DMS 273 (cell line): ENCODE data around the gene GNA14.
"Not testable (repeated sequence)": the region's sequence is repeated elsewhere in the genome, so short reads cannot be mapped to it uniquely, and the experiment has no call there.

Experiments
- DNase-seq: peaks from one replicate; lab custom pipeline; 2025; ENCODE audit not compliant: unreplicated experiment; lab: John Stamatoyannopoulos, UW

GNA14 gene

GRCh38 chr9:77497322-77498198, 150.6 kb downstream of the GNA14 start:
- no peak for DNase-seq

- DNase-seq, result peak; percentile 73
These were observed 152.1 kb downstream of the GNA14 start for GRCh38 chr9:77495834-77496671.

- DNase-seq, result not testable (repeated sequence)
These were observed 157.8 kb downstream of the GNA14 start for GRCh38 chr9:77490279-77490678.

- not testable (repeated sequence) for DNase-seq
These were observed 158.5 kb downstream of the GNA14 start for GRCh38 chr9:77489405-77490163.

- DNase-seq, result peak; percentile 29
These were observed 159.5 kb downstream of the GNA14 start for GRCh38 chr9:77488439-77489126.

GRCh38 chr9:77486968-77487367, 161.2 kb downstream of the GNA14 start:
- DNase-seq, result no peak

GRCh38 chr9:77486463-77486862, 161.7 kb downstream of the GNA14 start:
- DNase-seq, result no peak

GRCh38 chr9:77475641-77476473, 172.3 kb downstream of the GNA14 start:
- peak; percentile 5 for DNase-seq

- no peak for DNase-seq
These were observed 173.2 kb downstream of the GNA14 start for GRCh38 chr9:77474936-77475335.

- no peak for DNase-seq
These were observed 175.5 kb downstream of the GNA14 start for GRCh38 chr9:77472646-77473045.

- no peak for DNase-seq
These were observed 176.6 kb downstream of the GNA14 start for GRCh38 chr9:77471572-77471971.

- DNase-seq, result no peak
These were observed 178.4 kb downstream of the GNA14 start for GRCh38 chr9:77469515-77470231.

- no peak for DNase-seq
These were observed 183.5 kb downstream of the GNA14 start for GRCh38 chr9:77464661-77465060.

- no peak for DNase-seq
These were observed 185.0 kb downstream of the GNA14 start for GRCh38 chr9:77463151-77463550.

GRCh38 chr9:77462066-77462465, 186.1 kb downstream of the GNA14 start:
- DNase-seq, result no peak

- DNase-seq, result no peak
These were observed 187.2 kb downstream of the GNA14 start for GRCh38 chr9:77460938-77461337.

GRCh38 chr9:77457916-77458592, 190.1 kb downstream of the GNA14 start:
- peak; percentile 85 for DNase-seq

- peak; percentile 91 for DNase-seq
These were observed 191.2 kb downstream of the GNA14 start for GRCh38 chr9:77456829-77457437.
